Suppressor macrophage treated with lipopolysaccharide for 1 hour (primary cell): Measurements from ENCODE around the gene ADRA2B.
"Not testable (repeated sequence)": the region's sequence is repeated elsewhere in the genome, so short reads cannot be mapped to it uniquely, and the experiment has no call there.

ENCODE experiments used
- DNase-seq, 3 donors: peaks; one replicate each; pipeline ENCODE4 v3.0.0-alpha.2; 2020 to 2022

Gene ADRA2B

GRCh38 chr2:96116424-96116878 is at the start of gene ADRA2B:
Gene ADRA2B (minus strand): TSS chr2:96116571. CDS start chr2:96116149, 422 bp downstream.
- peak; percentile 36 to 73 (median 55) for DNase-seq

GRCh38 chr2:96164459-96165184 is 48.3 kb upstream of the ADRA2B start:
- DNase-seq, result no peak

DNA sequence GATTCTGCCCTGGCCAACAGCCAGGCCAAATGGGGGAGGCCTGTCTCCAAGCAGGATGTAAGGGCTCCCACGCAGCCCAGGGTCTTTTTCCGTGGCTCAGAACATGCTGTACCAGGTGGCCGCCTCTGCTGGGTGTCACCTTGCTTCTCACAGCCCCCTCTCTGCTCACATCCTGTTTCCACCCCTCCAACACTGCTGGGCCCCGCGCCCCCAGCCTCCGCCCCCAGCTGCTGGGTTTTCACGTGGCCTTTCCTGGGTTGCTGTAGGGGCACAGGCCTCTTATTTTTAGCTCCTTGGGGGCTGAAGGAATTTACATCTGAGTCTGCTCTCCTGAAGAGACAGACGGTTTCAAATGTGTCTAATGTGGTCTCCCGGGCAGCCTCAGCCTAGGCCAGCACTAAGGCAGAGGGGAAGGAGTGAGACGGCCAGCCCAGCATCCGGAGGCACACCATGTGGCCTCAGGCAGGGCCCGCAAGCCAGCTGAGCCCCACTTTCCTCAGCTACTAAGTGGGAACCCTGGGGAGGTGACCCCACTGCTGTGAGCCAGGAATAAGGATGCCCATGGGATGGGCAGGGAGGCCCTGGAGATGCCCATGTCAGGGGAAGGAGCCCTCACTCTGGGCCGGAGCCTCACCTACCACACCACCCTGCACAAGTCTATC is 47.5 kb upstream of the ADRA2B start:
- DNase-seq, result peak in 2 of 3 donors; percentile 27 to 33

GRCh38 chr2:96163415-96163767 is 47.0 kb upstream of the ADRA2B start:
- no peak for DNase-seq

DNA sequence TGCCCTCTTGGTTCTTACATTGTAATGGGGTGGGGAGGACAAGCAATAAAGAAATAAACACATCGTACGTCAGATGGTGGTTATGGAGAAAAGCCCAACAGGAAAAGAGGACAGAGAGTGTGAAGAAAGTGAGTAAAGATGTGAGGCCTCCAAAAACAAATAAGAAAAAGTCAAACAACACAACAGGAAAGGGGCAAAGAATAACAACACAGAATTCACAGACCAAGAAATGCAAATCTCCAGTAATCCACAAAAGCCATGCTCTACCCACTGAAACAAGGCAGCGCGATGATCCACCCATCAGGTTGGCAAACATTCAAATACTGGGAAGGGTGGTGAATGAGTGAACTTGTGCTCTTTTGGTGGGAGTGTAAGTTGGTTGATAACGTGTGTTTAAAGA is 45.5 kb upstream of the ADRA2B start:
- DNase-seq, result no peak

- not testable (repeated sequence) for DNase-seq
These were observed 44.0 kb upstream of the ADRA2B start for GRCh38 chr2:96160366-96160765.

DNA sequence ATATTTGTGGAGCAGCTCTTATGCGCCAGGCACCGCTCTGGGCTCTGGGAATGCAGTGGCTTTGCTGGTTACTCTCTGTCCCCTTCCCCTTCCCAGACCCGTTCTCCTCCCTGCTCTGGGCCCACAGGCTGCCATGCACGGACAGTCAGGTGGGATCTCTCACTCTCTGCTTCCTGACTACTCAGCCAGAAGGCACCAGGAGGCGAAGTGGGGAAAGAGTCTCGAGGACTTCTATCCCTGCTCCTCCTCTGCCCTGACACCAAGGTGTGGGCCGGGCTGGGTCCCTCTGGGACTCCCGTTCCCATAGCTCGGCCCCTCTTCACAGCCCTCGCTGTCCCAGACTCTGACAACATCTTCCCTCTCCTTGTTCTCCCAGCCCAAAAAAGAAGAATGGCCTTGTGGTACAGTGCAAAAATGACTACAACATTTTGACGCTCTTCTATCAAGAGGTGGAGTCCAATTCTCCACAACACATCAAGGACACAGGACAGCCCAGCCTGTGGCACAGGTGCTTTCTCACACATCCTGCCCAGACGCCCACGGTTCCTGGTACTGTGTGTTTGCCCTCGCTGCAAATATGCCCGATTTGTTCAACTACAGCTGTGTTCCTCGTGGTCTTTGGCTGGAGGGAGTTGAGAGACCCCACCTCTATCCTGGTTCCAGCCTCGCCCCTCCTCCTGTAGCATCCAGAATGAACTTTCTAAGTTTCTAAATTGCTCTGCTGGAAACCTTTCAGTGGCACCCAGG is 42.9 kb upstream of the ADRA2B start:
- no peak for DNase-seq

- DNase-seq, result no peak
These were observed 42.2 kb upstream of the ADRA2B start for GRCh38 chr2:96158554-96158940.

DNA sequence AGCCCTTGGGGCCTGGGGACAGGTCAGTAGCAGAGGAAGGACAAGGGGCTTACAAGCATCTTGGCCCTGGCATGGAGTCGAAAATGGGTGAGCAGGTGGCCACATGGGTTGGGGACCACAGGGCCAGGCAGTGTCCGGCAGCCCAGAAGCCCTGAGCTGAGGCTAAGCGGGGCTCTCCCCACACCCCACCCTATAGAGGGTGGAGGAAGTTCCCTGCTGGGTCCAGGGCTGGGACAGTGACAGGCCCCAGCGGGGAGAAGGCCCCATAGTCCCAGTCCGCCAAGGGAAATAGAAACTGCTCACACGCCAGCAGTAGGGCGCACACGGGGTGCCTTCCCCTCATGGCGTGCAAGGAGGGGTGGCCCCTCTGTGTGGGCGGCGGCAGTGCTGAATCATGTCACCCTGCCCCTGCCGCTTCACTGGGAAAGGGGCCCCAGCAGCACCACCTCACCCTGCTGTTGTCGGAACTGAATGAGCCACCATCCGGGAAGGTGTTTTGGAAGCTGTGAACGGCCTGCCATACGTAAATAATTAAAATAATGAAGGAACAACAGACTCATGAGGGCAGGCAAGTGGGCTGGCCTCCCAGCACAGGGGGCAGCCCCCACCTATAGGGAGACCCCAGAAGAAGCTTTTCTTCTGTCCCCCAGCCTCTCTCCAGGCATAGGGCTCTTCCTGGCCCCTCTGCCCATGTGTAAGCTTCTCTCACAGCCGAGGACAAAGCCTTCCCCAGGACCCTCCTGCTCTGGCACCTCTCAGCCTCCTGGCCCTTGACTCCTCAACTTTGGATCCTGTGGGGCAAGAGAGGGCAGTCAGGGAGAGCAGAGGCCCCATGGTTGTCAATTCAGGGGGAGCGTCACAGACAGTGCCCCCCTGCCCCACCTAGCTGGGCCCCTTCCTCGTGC is 41.5 kb upstream of the ADRA2B start:
- peak; percentile 97 to 99 (median 98) for DNase-seq

GRCh38 chr2:96156926-96157648 is 40.7 kb upstream of the ADRA2B start:
- no peak for DNase-seq

GRCh38 chr2:96156011-96156820 is 39.8 kb upstream of the ADRA2B start:
- DNase-seq, result no peak

DNA sequence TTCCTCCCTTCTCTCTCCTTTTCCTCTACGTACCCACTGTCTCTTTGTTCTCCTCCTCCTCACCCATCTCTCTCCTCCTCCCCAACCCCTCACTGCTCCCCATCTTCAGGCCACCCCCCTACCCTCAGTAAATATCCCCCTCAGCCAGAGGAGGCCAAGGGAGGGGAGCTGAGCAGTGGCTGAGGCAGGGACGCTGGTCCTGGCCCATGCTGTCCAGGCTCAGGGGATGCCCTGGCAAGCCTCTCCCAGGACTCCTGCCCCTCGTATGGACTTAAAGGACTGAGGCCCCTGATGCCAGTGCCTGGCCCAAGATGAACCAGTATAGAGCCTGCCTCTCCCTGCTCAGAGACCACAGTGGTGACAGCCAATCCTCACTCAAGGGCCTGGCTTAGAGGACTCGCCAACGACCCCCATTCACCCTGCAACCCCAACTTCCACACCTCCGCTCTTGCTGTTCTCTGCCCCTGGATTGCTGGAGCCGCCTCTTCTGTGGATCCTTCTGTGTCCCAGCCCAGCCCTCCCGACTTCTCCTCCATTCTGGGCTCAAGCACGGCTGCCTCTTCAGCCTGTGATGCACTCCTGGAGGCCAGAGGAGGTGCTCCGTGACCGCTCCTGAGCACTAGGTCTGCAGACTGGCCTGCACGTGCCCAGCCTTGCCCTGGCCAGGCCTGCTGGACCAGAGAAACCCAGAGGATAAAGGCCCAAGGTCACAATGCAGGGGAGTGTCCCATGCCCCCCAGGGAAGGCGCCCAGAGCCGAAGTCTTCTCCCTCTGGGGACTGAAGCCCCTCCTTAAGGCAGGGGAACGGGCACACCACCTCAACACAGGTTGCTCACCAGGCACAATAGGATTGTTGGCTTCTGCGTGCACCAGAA is 38.4 kb upstream of the ADRA2B start:
- no peak for DNase-seq

DNA sequence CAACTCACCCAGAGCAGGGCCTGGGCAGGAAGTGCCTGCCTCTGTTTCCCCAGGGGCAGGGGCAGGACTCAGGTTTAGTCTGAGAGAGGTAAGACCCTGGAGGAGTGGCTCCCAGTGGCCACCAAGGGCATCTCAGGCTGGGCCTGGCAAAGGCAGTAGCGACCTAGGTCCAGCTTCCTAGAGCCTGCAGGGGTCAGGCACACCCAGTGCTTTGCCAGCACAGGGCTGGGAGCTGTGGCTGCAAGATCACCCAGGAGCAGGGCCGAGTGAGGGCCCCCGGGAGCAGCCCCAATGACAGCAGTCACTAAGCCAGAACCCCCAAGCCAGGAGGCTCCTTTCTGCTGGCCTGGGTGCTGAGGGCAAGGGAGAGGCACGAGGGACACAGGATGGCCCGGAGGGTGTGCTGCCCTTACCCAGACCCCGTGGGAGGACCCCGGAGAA is 37.6 kb upstream of the ADRA2B start:
- no peak for DNase-seq

DNA sequence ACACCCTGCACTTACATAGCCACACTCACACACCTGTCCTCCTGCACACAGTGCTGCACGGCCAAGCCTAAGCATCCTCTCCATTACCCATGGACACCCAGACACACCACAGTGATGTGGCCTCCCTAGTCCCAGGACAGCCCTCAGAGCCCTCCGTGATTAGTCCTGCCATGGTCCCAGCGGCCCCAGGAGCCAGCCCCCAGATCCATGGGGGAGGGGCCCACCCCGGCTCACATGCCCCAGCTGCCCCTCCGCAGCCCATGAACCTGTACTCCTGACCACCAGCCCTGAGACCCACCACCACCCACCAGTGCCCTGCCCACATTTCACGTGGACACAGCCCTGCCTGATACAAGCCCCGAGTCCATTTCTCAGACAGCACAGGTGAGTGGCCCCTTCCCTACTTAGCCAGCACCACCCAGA is 36.9 kb upstream of the ADRA2B start:
- no peak for DNase-seq

DNA sequence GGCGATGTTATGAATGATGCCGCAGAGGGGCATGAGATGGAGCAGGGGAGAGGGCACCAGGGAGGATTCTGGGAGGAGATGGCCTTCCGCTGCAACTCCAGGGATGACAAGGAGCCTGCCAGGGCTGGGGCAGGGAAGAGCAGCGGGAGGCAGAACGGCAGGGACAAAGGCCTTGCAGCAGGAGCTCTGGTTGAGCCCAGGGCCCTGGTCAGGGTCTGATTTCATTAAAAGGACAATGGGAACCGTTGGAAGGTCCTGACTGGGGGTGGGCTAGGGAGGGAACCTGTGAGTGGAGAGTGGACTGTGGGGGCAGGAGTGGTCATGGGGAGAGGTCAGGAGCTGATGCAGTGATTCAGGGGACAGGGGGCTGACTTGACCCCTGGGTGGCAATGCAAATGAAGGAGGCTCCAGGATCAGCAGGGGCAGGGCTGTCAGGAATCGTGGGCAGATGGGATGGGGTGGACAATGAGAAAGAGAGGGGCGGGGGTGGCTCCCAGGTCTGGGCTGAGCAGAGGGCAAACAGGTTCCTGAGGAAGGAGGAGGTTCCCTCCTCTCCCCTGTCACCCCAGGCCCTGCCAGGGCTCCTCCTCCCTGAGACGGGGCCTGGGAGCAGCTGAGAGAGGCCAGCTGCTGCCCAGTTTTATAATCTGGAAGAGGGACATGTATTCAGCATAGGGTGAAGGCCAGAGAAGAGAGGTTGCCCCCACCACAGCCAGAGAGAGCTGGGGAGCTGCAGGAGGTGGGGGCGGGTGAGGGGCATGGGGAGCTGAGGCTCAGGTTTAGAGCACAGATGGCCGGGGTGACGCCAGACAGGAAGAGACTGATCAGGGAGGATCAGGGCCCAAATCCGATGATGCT is 36.2 kb upstream of the ADRA2B start:
- DNase-seq, result no peak

DNA sequence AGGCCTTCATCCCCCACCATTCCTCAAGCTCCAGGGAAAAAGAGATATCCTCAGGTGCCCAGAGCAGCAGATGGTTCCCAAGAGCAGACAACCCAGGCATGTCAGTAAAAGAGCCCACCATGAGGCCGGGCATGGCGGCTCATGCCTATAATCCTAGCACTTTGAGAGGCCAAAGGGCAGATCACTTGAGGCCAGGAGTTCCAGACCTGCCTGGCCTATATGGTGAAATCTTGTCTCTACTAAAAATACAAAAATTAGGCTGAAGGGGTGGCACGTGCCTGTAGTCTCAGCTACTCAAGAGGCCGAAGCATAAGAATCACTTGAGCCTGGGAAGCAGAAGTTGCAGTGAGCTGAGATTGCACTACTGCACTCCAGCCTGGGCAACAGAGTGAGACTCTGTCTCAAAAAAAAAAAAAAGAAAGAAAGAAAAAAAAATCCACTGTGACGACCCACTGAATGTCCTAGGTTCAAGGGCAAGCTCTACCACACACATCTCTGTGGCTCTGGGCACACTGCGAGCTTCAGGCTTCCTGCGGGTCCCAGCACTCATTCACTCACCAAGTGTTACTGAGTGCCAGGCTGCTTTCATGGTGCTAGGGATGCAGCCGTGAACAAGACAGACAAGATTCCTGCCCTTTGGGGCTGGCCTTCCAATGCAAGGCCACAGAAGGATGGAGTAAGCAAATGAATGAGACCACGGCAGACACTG is 35.4 kb upstream of the ADRA2B start:
- DNase-seq, result no peak

DNA sequence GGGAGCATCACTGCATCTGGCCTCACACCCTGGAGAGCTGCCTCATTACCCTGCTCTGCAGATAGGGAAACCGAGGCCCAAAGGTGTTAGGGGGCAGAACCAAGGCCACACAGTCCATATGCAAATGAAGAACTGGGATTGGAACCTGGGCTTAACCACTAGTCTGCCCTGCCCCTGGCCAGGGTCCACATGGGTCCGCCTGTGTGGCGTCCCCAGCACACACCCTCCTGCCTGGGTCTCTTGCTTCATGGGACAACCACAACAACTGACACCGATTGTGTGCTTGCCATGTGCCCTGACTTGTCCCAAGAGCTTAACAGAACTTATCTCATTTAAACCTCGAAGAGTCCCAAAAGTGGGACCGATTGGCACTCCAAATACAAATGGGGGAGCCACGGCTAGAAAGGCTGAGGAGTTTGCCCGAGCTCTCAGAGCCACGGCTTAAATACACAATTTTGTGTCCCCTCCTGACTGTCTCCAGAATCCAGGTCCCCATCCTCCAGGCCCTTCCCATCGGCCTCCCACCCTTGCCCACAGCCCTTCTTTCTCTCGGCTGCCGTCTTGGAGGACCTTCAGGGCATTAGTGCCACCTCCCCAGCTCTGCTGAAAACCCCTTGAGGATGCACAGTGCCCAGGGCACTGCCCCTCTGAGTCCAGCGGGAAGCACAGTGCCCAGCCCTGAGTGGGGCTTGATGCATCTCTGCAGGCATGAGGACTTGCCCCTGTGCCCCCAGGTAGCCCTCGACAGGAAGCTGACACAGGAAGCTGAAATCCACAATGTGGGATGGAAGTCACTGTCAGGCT is 34.6 kb upstream of the ADRA2B start:
- DNase-seq, result no peak
